ENCODE data around the gene ASTN1. TPM values are rescaled to one million over a fixed set of nuclear protein-coding genes. Genes with fewer than 3 reads are reported as not detected.

ASTN1 gene
- total RNA-seq, 1 experiment from 2014 or later: 0.42 TPM

GRCh38 chr1:176923283-176923682 is 241.2 kb downstream of the ASTN1 start:
- intact Hi-C loops (cut with micrococcal nuclease): no loop called here
- TF ChIP-seq ZBTB33 (IDR thresholded peaks at IDR 0.05; ENCODE audit: extremely low read depth, insufficient replicate concordance, low read length) (no peak), CTCF (IDR thresholded peaks at IDR 0.05 in 2 of 3, conservative IDR thresholded peaks at IDR 0.05 in 1 of 3; ENCODE audit: borderline replicate concordance in 1 of 3, insufficient read depth in 1 of 3, low read depth in 2 of 3, low read length in 2 of 3) (no peak), ATF3 (IDR thresholded peaks at IDR 0.05) (no peak), ZFX (IDR thresholded peaks at IDR 0.05) (no peak)
- no peak for DNase-seq (ENCODE audit: low read depth, low spot score)
- Histone ChIP-seq H4K20me1 (ENCODE audit: insufficient read depth) (no peaks in the 10 kb centered on the region), H3K27ac (ENCODE audit: low read depth, low read length) (no peak overlapping the region), H3K27me3 (ENCODE audit: insufficient read depth, low read length) (peaks cover 38% of the 10 kb centered on the region; the same call in 1 of the 2 replicates), H3K4me2 (ENCODE audit: low read length) (no peak overlapping the region), H3K4me1 (ENCODE audit: control insufficient read depth in 1 of 2, insufficient read depth in 2 of 2, low read length in 2 of 2) (no peaks in the 10 kb centered on the region), H3K9me2 (ENCODE audit: insufficient read depth) (no peaks in the 10 kb centered on the region), H3K79me2 (ENCODE audit: insufficient read depth, low read length) (no peaks in the 10 kb centered on the region), H3K4me3 (replicated peaks in 1 of 2; ENCODE audit: low read depth in 1 of 2, low read length in 2 of 2) (no peak overlapping the region), H3K36me3 (ENCODE audit: control insufficient read depth in 1 of 2, insufficient read depth in 2 of 2, low read length in 2 of 2) (no peaks in the 10 kb centered on the region), H3K9ac (ENCODE audit: low read length) (no peak overlapping the region), H2AFZ (ENCODE audit: low read depth, low read length, poor library complexity, severe bottlenecking) (no peak overlapping the region), H3K9me3 (ENCODE audit: control insufficient read depth in 1 of 2, insufficient read depth in 1 of 2, low read depth in 1 of 2, low read length in 2 of 2) (no peaks in the 10 kb centered on the region)
- POLR2A ChIA-PET: no interaction called here
- RAD21 ChIA-PET (ENCODE audit: low non-redundant PET in 1 of 2, low total read pairs in 2 of 2, uncharacterized antibody in 2 of 2, unreplicated experiment in 2 of 2): no interaction called here
- no TSS peak for BruUV-seq (replicated peaks)
- CTCF ChIA-PET: no interaction called here
- no peak for ATAC-seq

Measured in HCT116 (cell line).